ENCODE results near the gene IKZF1. TPM values are rescaled to one million over a fixed set of nuclear protein-coding genes. Genes with fewer than 3 reads are reported as not detected.
A peak's percentile ranks its signal among the peaks of the same experiment; 100 is the strongest.

Gene IKZF1
- total and polyA plus RNA-seq, 2 of the 13 experiments (the other 11 are each of a cell fraction or from before 2014, with no cell fraction given), result not detected

DNA sequence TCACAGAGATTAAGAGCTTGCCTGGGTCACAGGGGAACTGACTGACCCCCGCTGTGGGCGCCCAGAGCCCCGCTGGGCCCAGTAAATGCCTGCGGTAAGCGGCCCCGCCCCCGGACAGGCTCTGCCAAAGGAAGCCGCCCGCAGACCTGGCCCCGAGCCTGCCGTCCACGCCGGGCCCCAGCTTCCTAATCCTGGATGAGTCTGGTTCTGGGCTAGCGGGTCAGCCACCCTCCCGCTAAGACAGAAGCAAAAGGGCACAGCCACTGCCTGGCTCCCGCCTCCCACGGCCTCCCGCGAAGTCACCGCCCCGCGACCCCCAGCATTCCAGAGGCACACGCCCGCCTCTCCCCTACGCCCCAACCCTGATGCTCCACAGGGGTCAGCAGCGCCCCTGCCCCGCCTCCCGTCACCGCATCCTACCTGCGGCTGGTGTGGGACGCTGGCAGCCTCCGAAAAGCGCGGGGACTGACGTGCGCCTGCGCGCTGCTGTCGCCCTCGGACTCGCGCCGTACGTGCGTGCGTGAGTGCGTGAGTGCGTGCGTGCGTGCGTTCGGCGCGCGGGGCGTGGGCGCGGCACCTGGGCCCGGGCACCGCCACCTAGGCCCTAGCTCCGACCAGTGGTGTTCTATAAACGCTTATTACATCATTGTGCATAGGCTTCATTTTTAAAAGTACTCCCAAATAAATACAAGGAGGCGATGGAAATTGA lies 145.5 kb downstream of the IKZF1 start, which contains the start of gene FIGNL1 (continued):
- TF ChIP-seq, protein P1, sequence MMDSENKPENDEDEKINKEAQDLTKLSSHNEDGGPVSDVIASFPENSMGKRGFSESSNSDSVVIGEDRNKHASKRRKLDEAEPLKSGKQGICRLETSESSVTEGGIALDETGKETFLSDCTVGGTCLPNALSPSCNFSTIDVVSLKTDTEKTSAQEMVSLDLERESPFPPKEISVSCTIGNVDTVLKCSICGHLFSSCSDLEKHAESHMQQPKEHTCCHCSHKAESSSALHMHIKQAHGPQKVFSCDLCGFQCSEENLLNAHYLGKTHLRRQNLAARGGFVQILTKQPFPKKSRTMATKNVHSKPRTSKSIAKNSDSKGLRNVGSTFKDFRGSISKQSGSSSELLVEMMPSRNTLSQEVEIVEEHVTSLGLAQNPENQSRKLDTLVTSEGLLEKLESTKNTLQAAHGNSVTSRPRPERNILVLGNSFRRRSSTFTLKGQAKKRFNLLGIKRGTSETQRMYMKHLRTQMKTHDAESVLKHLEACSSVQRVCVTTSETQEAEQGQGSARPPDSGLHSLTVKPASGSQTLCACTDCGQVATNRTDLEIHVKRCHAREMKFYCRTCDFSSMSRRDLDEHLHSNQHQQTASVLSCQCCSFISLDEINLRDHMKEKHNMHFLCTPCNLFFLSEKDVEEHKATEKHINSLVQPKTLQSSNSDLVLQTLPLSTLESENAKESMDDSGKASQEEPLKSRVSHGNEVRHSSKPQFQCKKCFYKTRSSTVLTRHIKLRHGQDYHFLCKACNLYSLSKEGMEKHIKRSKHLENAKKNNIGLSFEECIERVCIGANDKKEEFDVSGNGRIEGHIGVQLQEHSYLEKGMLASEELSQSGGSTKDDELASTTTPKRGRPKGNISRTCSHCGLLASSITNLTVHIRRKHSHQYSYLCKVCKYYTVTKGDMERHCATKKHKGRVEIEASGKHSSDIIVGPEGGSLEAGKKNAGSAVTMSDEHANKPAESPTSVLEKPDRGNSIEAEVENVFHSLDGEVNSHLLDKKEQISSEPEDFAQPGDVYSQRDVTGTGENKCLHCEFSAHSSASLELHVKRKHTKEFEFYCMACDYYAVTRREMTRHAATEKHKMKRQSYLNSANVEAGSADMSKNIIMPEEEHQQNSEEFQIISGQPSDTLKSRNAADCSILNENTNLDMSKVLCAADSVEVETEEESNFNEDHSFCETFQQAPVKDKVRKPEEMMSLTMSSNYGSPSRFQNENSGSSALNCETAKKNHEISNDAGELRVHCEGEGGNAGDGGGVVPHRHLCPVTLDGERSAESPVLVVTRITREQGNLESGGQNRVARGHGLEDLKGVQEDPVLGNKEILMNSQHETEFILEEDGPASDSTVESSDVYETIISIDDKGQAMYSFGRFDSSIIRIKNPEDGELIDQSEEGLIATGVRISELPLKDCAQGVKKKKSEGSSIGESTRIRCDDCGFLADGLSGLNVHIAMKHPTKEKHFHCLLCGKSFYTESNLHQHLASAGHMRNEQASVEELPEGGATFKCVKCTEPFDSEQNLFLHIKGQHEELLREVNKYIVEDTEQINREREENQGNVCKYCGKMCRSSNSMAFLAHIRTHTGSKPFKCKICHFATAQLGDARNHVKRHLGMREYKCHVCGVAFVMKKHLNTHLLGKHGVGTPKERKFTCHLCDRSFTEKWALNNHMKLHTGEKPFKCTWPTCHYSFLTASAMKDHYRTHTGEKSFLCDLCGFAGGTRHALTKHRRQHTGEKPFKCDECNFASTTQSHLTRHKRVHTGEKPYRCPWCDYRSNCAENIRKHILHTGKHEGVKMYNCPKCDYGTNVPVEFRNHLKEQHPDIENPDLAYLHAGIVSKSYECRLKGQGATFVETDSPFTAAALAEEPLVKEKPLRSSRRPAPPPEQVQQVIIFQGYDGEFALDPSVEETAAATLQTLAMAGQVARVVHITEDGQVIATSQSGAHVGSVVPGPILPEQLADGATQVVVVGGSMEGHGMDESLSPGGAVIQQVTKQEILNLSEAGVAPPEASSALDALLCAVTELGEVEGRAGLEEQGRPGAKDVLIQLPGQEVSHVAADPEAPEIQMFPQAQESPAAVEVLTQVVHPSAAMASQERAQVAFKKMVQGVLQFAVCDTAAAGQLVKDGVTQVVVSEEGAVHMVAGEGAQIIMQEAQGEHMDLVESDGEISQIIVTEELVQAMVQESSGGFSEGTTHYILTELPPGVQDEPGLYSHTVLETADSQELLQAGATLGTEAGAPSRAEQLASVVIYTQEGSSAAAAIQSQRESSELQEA (CRISPR knock-in tag; IDR thresholded peaks at IDR 0.05; ENCODE audit: not compliant biosample characterization), result no peak
- TF ChIP-seq ZNF225 (CRISPR knock-in tag; IDR thresholded peaks at IDR 0.05), result peak; percentile 95
- TF ChIP-seq, protein P2, sequence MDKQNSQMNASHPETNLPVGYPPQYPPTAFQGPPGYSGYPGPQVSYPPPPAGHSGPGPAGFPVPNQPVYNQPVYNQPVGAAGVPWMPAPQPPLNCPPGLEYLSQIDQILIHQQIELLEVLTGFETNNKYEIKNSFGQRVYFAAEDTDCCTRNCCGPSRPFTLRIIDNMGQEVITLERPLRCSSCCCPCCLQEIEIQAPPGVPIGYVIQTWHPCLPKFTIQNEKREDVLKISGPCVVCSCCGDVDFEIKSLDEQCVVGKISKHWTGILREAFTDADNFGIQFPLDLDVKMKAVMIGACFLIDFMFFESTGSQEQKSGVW (CRISPR knock-in tag; IDR thresholded peaks at IDR 0.05; ENCODE audit: borderline replicate concordance), result no peak
- TF ChIP-seq SNAPC2 (CRISPR knock-in tag; IDR thresholded peaks at IDR 0.05), result no peak
- no peak for TF ChIP-seq HMGA1 (CRISPR knock-in tag; conservative IDR thresholded peaks at IDR 0.05)
- 0 out of 2 replicates have a peak, but pooled peaks have one; percentile 43 for TF ChIP-seq TSC22D2 (CRISPR knock-in tag; IDR thresholded peaks at IDR 0.05; ENCODE audit: borderline replicate concordance)
- peak; percentile 16; the same call in 1 of the 2 replicates for TF ChIP-seq ZFP36L2 (CRISPR knock-in tag; IDR thresholded peaks at IDR 0.05)
- TF ChIP-seq KLF6 (CRISPR knock-in tag; IDR thresholded peaks at IDR 0.05), result peak; percentile 64; the same call in 1 of the 2 replicates
- TF ChIP-seq, protein P3, sequence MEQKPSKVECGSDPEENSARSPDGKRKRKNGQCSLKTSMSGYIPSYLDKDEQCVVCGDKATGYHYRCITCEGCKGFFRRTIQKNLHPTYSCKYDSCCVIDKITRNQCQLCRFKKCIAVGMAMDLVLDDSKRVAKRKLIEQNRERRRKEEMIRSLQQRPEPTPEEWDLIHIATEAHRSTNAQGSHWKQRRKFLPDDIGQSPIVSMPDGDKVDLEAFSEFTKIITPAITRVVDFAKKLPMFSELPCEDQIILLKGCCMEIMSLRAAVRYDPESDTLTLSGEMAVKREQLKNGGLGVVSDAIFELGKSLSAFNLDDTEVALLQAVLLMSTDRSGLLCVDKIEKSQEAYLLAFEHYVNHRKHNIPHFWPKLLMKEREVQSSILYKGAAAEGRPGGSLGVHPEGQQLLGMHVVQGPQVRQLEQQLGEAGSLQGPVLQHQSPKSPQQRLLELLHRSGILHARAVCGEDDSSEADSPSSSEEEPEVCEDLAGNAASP (CRISPR knock-in tag; IDR thresholded peaks at IDR 0.05; ENCODE audit: borderline replicate concordance), result 0 out of 2 replicates have a peak, but pooled peaks have one; percentile 10
- no peak for TF ChIP-seq SRF (IDR thresholded peaks at IDR 0.05; ENCODE audit: low read depth, low read length)
- no peak for TF ChIP-seq RFX1 (IDR thresholded peaks at IDR 0.05)
- TF ChIP-seq RFX3 (CRISPR knock-in tag; IDR thresholded peaks at IDR 0.05), result no peak
- no peak for TF ChIP-seq ZNF33B (CRISPR knock-in tag; IDR thresholded peaks at IDR 0.05)
- TF ChIP-seq, protein P4, sequence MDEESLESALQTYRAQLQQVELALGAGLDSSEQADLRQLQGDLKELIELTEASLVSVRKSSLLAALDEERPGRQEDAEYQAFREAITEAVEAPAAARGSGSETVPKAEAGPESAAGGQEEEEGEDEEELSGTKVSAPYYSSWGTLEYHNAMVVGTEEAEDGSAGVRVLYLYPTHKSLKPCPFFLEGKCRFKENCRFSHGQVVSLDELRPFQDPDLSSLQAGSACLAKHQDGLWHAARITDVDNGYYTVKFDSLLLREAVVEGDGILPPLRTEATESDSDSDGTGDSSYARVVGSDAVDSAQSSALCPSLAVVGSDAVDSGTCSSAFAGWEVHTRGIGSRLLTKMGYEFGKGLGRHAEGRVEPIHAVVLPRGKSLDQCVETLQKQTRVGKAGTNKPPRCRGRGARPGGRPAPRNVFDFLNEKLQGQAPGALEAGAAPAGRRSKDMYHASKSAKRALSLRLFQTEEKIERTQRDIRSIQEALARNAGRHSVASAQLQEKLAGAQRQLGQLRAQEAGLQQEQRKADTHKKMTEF (CRISPR knock-in tag; IDR thresholded peaks at IDR 0.05), result peak; percentile 70
- TF ChIP-seq HOXA9 (CRISPR knock-in tag; IDR thresholded peaks at IDR 0.05; ENCODE audit: borderline replicate concordance), result no peak; the same call in 1 of the 2 replicates
- TF ChIP-seq BRCA1 (CRISPR knock-in tag; IDR thresholded peaks at IDR 0.05), result peak; percentile 25; the same call in 1 of the 2 replicates
- no peak for TF ChIP-seq STAG1 (CRISPR knock-in tag; IDR thresholded peaks at IDR 0.05)
- TF ChIP-seq ZNF619 (CRISPR knock-in tag; IDR thresholded peaks at IDR 0.05), result peak; percentile 96
